ENCODE data around the gene IL1RAPL2.

DNA sequence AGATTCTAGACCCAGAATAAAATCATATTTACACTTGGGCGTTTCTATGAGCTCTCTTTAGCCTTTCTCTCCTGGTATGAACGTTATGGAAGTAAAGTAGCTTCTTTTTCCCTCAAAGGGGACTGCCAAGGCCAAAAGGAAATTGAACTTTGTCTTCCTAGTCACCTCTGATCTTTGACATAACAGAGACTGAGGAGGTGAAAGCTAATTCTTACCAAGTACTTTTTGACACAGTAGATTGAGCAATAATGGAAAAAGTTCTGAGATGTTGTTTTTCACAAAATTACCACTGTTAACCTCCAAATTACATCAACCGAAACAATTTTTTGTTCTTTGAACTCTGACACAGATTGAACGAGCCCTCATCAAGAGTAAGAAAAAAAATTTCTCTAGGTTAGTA lies 336.1 kb downstream of the IL1RAPL2 start:
- TF ChIP-seq, protein P1, sequence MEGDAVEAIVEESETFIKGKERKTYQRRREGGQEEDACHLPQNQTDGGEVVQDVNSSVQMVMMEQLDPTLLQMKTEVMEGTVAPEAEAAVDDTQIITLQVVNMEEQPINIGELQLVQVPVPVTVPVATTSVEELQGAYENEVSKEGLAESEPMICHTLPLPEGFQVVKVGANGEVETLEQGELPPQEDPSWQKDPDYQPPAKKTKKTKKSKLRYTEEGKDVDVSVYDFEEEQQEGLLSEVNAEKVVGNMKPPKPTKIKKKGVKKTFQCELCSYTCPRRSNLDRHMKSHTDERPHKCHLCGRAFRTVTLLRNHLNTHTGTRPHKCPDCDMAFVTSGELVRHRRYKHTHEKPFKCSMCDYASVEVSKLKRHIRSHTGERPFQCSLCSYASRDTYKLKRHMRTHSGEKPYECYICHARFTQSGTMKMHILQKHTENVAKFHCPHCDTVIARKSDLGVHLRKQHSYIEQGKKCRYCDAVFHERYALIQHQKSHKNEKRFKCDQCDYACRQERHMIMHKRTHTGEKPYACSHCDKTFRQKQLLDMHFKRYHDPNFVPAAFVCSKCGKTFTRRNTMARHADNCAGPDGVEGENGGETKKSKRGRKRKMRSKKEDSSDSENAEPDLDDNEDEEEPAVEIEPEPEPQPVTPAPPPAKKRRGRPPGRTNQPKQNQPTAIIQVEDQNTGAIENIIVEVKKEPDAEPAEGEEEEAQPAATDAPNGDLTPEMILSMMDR (IDR thresholded peaks at IDR 0.05; ENCODE audit: extremely low read depth in 1 of 2, insufficient read depth in 1 of 2, low read depth in 1 of 2, low read length in 2 of 2), result no peak
- TF ChIP-seq, protein P2, sequence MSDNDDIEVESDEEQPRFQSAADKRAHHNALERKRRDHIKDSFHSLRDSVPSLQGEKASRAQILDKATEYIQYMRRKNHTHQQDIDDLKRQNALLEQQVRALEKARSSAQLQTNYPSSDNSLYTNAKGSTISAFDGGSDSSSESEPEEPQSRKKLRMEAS (IDR thresholded peaks at IDR 0.05; ENCODE audit: insufficient read depth, insufficient read length), result no peak
- TF ChIP-seq POLR2AphosphoS5 (IDR thresholded peaks at IDR 0.05; ENCODE audit: insufficient read depth, low read depth, low read length) (no peak), EZH2 (IDR thresholded peaks at IDR 0.05; ENCODE audit: borderline replicate concordance, low read depth, low read length, severe bottlenecking) (no peak), POLR2A (IDR thresholded peaks at IDR 0.05; ENCODE audit: low read depth, low read length) (no peak), JUN (IDR thresholded peaks at IDR 0.05; ENCODE audit: borderline replicate concordance, insufficient read depth, insufficient read length, low read depth) (no peak), GATA2 (IDR thresholded peaks at IDR 0.05; ENCODE audit: insufficient read depth, insufficient read length, low read depth, low read length) (no peak), MYC (IDR thresholded peaks at IDR 0.05; ENCODE audit: low read depth, low read length) (no peak), FOS (IDR thresholded peaks at IDR 0.05; ENCODE audit: borderline replicate concordance, insufficient read depth, low read length) (no peak)
